ENCODE measurements around the gene GDI1.

Gene GDI1

GRCh38 chrX:154463611-154464220, 26.8 kb downstream of the GDI1 start:
- no peak for DNase-seq

- no peak for DNase-seq
These were observed 27.9 kb downstream of the GDI1 start for GRCh38 chrX:154464806-154465365.

GRCh38 chrX:154465601-154466000, 28.6 kb downstream of the GDI1 start:
- no peak for DNase-seq

- no peak for DNase-seq
These were observed 29.1 kb downstream of the GDI1 start for GRCh38 chrX:154466036-154466435.

- DNase-seq, result no peak
These were observed 30.0 kb downstream of the GDI1 start for GRCh38 chrX:154466907-154467306.

- DNase-seq, result no peak
These were observed 30.6 kb downstream of the GDI1 start for GRCh38 chrX:154467556-154467955.

- no peak for DNase-seq
These were observed 31.3 kb downstream of the GDI1 start for GRCh38 chrX:154468217-154468616.

- no peak for DNase-seq
These were observed 32.2 kb downstream of the GDI1 start for GRCh38 chrX:154469114-154469513.

GRCh38 chrX:154469880-154470279, 32.9 kb downstream of the GDI1 start:
- no peak for DNase-seq

GRCh38 chrX:154470434-154470833, 33.5 kb downstream of the GDI1 start:
- DNase-seq, result no peak

- DNase-seq, result no peak
These were observed 34.1 kb downstream of the GDI1 start for GRCh38 chrX:154470914-154471568.

GRCh38 chrX:154471839-154472684, 35.1 kb downstream of the GDI1 start:
- DNase-seq, result no peak

GRCh38 chrX:154472685-154473632, 36.0 kb downstream of the GDI1 start:
- DNase-seq, result no peak

- DNase-seq, result no peak
These were observed 36.7 kb downstream of the GDI1 start for GRCh38 chrX:154473683-154474082.

GRCh38 chrX:154476821-154477220, 39.9 kb downstream of the GDI1 start:
- DNase-seq, result no peak

- DNase-seq, result no peak
These were observed 41.0 kb downstream of the GDI1 start for GRCh38 chrX:154477891-154478477.

GRCh38 chrX:154478728-154479622, 42.0 kb downstream of the GDI1 start, which contains the start of gene LAGE3:
TSS of gene LAGE3 (minus strand) at chrX:154479281. CDS start at chrX:154478915, 366 bp downstream.
- peak; percentile 50 for DNase-seq

- DNase-seq, result no peak
These were observed 44.2 kb downstream of the GDI1 start for GRCh38 chrX:154481195-154481594.

- DNase-seq, result no peak
These were observed 45.1 kb downstream of the GDI1 start for GRCh38 chrX:154481911-154482601.

- DNase-seq, result no peak
These were observed 45.8 kb downstream of the GDI1 start for GRCh38 chrX:154482786-154483185.
